Measurements from ENCODE around the gene LELP1.

- TF ChIP-seq CTCF (IDR thresholded peaks at IDR 0.05) (peak in 1 of 6 experiments; percentile 5), POLR2A (IDR thresholded peaks at IDR 0.05) (no peak)
Observed at GRCh38 chr1:153192697-153193096, 10.5 kb upstream of the LELP1 start.

Measured in Peyer's patch (tissue), 4 donors.